MCF 10A (cell line): Measurements from ENCODE around the gene NRIP2. TPM values are rescaled to one million over a fixed set of nuclear protein-coding genes. Genes with fewer than 3 reads are reported as not detected.

Source experiments
- BruUV-seq: library from RNA; stranded (reverse); fragments of 400-500 nt; replicated peaks from 2 replicates; lab custom pipeline; 2021; lab: Mats Ljungman, UMichigan
- CTCF ChIA-PET: fragments of 300-600 bp; sonication (Branson Sonifier 250); formaldehyde crosslinking; extraction: SDS; loops from one replicate; lab custom pipeline; 2021; ENCODE audit warnings: antibody characterized with exemption, inconsistent platforms; lab: Yijun Ruan, JAX
- POLR2A ChIA-PET: fragments of 300-600, 350-650 bp; sonication (Branson Sonifier 250); formaldehyde crosslinking; extraction: SDS; loops from one replicate; lab custom pipeline; 2020; ENCODE audit warnings: antibody characterized with exemption, inconsistent platforms; lab: Yijun Ruan, JAX
- DNase-seq: peaks from one replicate; pipeline ENCODE4 v3.0.0-alpha.2; 2018; ENCODE audit not compliant: unreplicated experiment
- H3K27ac Mint-ChIP-seq: one replicate; pipeline ENCODE4 v1.8.0; 2022; ENCODE audit warnings: mild to moderate bottlenecking, low read depth, mixed read lengths; ENCODE audit not compliant: unreplicated experiment
- H3K27me3 Mint-ChIP-seq: one replicate; pipeline ENCODE4 v1.8.0; 2022; ENCODE audit warnings: mixed read lengths; ENCODE audit not compliant: insufficient read depth, unreplicated experiment
- H3K36me3 Mint-ChIP-seq: one replicate; pipeline ENCODE4 v1.8.0; 2022; ENCODE audit warnings: mild to moderate bottlenecking, moderate library complexity, mixed read lengths; ENCODE audit not compliant: insufficient read depth, unreplicated experiment
- H3K4me1 Mint-ChIP-seq: one replicate; pipeline ENCODE4 v1.8.0; 2022; ENCODE audit warnings: mixed read lengths; ENCODE audit not compliant: insufficient read depth, unreplicated experiment
- H3K4me3 Mint-ChIP-seq: one replicate; pipeline ENCODE4 v1.8.0; 2022; ENCODE audit warnings: mild to moderate bottlenecking, moderate library complexity, mixed read lengths; ENCODE audit not compliant: unreplicated experiment
- H3K9me3 Mint-ChIP-seq: one replicate; pipeline ENCODE4 v1.8.0; 2022; ENCODE audit warnings: mixed read lengths; ENCODE audit not compliant: unreplicated experiment
- CTCF ChIP-seq: fragments of 200-600 bp; IDR thresholded peaks from one replicate; pipeline ENCODE4 v1.8.0; 2022; ENCODE audit warnings: antibody characterized with exemption, mild to moderate bottlenecking; ENCODE audit not compliant: unreplicated experiment
- intact Hi-C: fragments of 100-400 bp; cut with micrococcal nuclease; formaldehyde crosslinking; loops from 2 replicates; pipeline ENCODE4 v1.14.1; 2022
- total RNA-seq: library from RNA; stranded (reverse); gene quantifications from 2 replicates; pipeline ENCODE4 v1.2.3, GENCODE V29; 2022

The NRIP2 gene
- total RNA-seq, 1 experiment from 2014 or later = not detected

GRCh38 chr12:2835691-2836403 is 1.0 kb upstream of the NRIP2 start:
- ChIA-PET CTCF (interaction anchor here (0.7 to 1.4 kb wide), 3 partner anchors 18 to 51 kb away, joined by 3 to 6 read pairs (median 3); no protein-coding TSS in a partner anchor), POLR2A (interaction anchor here (0.5 to 1.1 kb wide), 4 partner anchors 16 to 35 kb away, joined by 3 to 5 read pairs (median 4); partner anchors contain the start of gene ITFG2)
- Mint-ChIP-seq H3K4me3 (no peak overlapping the region), H3K9me3 (no peaks in the 10 kb centered on the region), H3K27ac (no peak overlapping the region), H3K4me1 (no peaks in the 10 kb centered on the region), H3K27me3 (no peaks in the 10 kb centered on the region), H3K36me3 (peaks cover 12% of the 10 kb centered on the region)
- BruUV-seq = no TSS peak
- DNase-seq = no peak
- TF ChIP-seq CTCF = no peak
- intact Hi-C loops = no loop called here

- BruUV-seq = no TSS peak
Measured at GRCh38 chr12:2833810-2834209, 1.0 kb downstream of the NRIP2 start.

GRCh38 chr12:2833327-2833726 is 1.5 kb downstream of the NRIP2 start:
- POLR2A ChIA-PET = interaction anchor here (1.0 kb wide), 1 partner anchor 19 kb away, joined by 5 read pairs; no protein-coding TSS in a partner anchor
- Mint-ChIP-seq H3K9me3 (no peaks in the 10 kb centered on the region), H3K27me3 (no peaks in the 10 kb centered on the region), H3K27ac (no peak overlapping the region), H3K4me3 (no peak overlapping the region), H3K36me3 (peaks cover 25% of the 10 kb centered on the region), H3K4me1 (no peaks in the 10 kb centered on the region)
- no peak for DNase-seq
- intact Hi-C loops = no loop called here
- BruUV-seq = no TSS peak
- CTCF ChIA-PET = interaction anchor here (0.9 to 1.7 kb wide), 2 partner anchors 12 to 21 kb away, joined by 3 to 4 read pairs; no protein-coding TSS in a partner anchor
- no peak for TF ChIP-seq CTCF

More at GRCh38 chr12:2833810-2834209, 1.0 kb downstream of the NRIP2 start:
- H3K36me3 Mint-ChIP-seq = peaks cover 25% of the 10 kb centered on the region
- ChIA-PET CTCF (interaction anchor here (0.8 to 1.7 kb wide), 3 partner anchors 11 to 20 kb away, joined by 3 to 4 read pairs (median 4); no protein-coding TSS in a partner anchor), POLR2A (interaction anchor here (1.0 kb wide), 1 partner anchor 20 kb away, joined by 5 read pairs; no protein-coding TSS in a partner anchor)
- no peak for DNase-seq
- no peaks in the 10 kb centered on the region for H3K27me3 Mint-ChIP-seq
- H3K9me3 Mint-ChIP-seq = no peaks in the 10 kb centered on the region
- no peaks in the 10 kb centered on the region for H3K4me1 Mint-ChIP-seq
- intact Hi-C loops = no loop called here
- H3K27ac Mint-ChIP-seq = no peak overlapping the region
- TF ChIP-seq CTCF = no peak
- no peak overlapping the region for H3K4me3 Mint-ChIP-seq

- peaks cover 25% of the 10 kb centered on the region for H3K36me3 Mint-ChIP-seq
- H3K27ac Mint-ChIP-seq = no peak overlapping the region
- no TSS peak for BruUV-seq
- no peak for DNase-seq
- POLR2A ChIA-PET = no interaction called here
- intact Hi-C loops = no loop called here
- CTCF ChIA-PET = interaction anchor here (0.9 to 1.7 kb wide), 2 partner anchors 12 to 21 kb away, joined by 3 to 4 read pairs; no protein-coding TSS in a partner anchor
- H3K4me1 Mint-ChIP-seq = no peaks in the 10 kb centered on the region
- H3K9me3 Mint-ChIP-seq = no peaks in the 10 kb centered on the region
- no peaks in the 10 kb centered on the region for H3K27me3 Mint-ChIP-seq
- no peak overlapping the region for H3K4me3 Mint-ChIP-seq
- TF ChIP-seq CTCF = no peak
Measured at GRCh38 chr12:2832550-2833127, 2.2 kb downstream of the NRIP2 start.
